HG02571 (cell line): ENCODE measurements around the gene TLCD2.
"Not testable (repeated sequence)": the region's sequence is repeated elsewhere in the genome, so short reads cannot be mapped to it uniquely, and the experiment has no call there.

Source experiments
- ATAC-seq: cut with Tn5 transposase; IDR thresholded peaks from one replicate; pipeline ENCODE4 v1.9.1; 2021; ENCODE audit warnings: mild to moderate bottlenecking, moderate library complexity; ENCODE audit not compliant: unreplicated experiment

Gene TLCD2

GRCh38 chr17:1709971-1710806, at the start of gene TLCD2:
TSS of gene TLCD2 (minus strand) at chr17:1710377. CDS start at chr17:1710242, 135 bp downstream.
- ATAC-seq: no peak

GRCh38 chr17:1759529-1759928, 49.4 kb upstream of the TLCD2 start:
- no peak for ATAC-seq

- ATAC-seq: no peak
These were observed 48.6 kb upstream of the TLCD2 start for GRCh38 chr17:1758807-1759206.

GRCh38 chr17:1755827-1756262, 45.7 kb upstream of the TLCD2 start:
- no peak for ATAC-seq

GRCh38 chr17:1755252-1755826, 45.2 kb upstream of the TLCD2 start:
- no peak for ATAC-seq

- no peak for ATAC-seq
These were observed 44.4 kb upstream of the TLCD2 start for GRCh38 chr17:1754430-1755112.

GRCh38 chr17:1753767-1754429, 43.7 kb upstream of the TLCD2 start:
- no peak for ATAC-seq

- no peak for ATAC-seq
These were observed 42.5 kb upstream of the TLCD2 start for GRCh38 chr17:1752425-1753262.

- ATAC-seq: no peak
These were observed 40.5 kb upstream of the TLCD2 start for GRCh38 chr17:1750628-1751027.

GRCh38 chr17:1746975-1747543, 36.9 kb upstream of the TLCD2 start:
- no peak for ATAC-seq

- ATAC-seq: no peak
These were observed 35.4 kb upstream of the TLCD2 start for GRCh38 chr17:1745513-1746020.

- no peak for ATAC-seq
These were observed 34.7 kb upstream of the TLCD2 start for GRCh38 chr17:1744551-1745512.

GRCh38 chr17:1743088-1743439, 32.9 kb upstream of the TLCD2 start:
- ATAC-seq: no peak

- ATAC-seq: no peak
These were observed 32.4 kb upstream of the TLCD2 start, which contains the start of gene SERPINF2 for GRCh38 chr17:1742371-1743087. TSS of gene SERPINF2 (plus strand) at chr17:1742871. CDS start at chr17:1744996, 2,125 bp downstream.

GRCh38 chr17:1741899-1742298, 31.7 kb upstream of the TLCD2 start:
- not testable (repeated sequence) for ATAC-seq

GRCh38 chr17:1737531-1738291, 27.5 kb upstream of the TLCD2 start:
- ATAC-seq: no peak
